Left kidney (tissue), 2 donors: Measurements from ENCODE around the gene DLGAP1. TPM values are rescaled to one million over a fixed set of nuclear protein-coding genes. Genes with fewer than 3 reads are reported as not detected.
"Not testable (repeated sequence)": the region's sequence is repeated elsewhere in the genome, so short reads cannot be mapped to it uniquely, and the experiment has no call there.

Experiments
- DNase-seq: peaks from one replicate; pipeline ENCODE4 v3.0.0-alpha.2; 2013
- polyA plus RNA-seq: library from polyadenylated mRNA; unstranded; fragments of 120-200 nt; gene quantifications from one replicate; pipeline ENCODE4 v1.2.1, GENCODE V29; 2013; ENCODE audit not compliant: insufficient read length

DLGAP1 gene
- polyA plus RNA-seq, 1 donor = 6.2 TPM

DNA sequence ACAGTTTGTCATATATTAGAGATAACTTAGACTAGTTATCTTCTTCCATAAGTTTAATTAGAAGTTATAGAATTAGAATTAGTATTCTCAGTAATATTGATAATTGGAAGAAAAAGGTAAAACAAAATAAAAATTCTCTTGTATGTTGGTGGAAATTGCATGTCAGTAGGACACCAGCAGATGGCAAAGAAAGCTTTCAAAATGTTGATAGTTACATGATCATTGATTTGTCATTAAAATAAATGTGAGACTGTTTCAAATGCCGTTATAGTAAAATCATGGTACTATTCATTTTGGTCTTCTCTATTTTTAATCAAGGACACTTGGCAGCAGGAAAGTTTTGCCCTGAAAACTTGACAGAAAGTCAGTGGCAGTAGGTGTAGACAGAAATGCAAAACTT lies 734.9 kb downstream of the DLGAP1 start:
- DNase-seq = no peak

DNA sequence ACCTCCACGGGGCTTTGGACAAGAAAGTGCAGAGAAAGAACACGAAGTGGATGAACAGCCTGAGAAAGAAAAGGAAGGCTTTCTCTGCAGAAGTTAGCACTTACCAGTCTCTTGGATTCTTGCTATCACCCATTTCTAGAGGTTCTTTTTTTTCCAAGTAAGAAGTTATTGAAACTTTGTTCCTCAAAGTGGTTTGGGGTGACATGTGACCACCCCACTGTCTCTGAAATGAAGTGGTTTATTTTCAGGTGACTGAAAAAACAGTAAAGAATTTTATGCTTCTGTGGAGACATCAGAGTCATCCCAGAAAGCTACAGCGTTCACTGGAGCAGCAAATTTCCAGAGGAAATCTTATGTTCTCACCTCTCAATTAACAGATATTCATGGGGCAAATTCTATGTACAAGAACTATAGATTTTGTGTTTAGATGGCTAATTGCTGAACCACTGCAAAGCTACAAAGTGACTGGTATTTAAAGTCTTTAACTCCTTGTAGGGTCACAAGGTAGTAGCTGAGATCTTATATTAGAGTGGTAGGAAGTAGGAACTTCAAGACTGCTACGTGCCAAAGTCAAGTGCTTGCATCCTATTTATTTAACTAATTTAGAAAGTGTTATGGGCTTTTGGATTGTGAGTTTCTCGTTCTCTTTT lies 737.6 kb downstream of the DLGAP1 start:
- no peak for DNase-seq

DNA sequence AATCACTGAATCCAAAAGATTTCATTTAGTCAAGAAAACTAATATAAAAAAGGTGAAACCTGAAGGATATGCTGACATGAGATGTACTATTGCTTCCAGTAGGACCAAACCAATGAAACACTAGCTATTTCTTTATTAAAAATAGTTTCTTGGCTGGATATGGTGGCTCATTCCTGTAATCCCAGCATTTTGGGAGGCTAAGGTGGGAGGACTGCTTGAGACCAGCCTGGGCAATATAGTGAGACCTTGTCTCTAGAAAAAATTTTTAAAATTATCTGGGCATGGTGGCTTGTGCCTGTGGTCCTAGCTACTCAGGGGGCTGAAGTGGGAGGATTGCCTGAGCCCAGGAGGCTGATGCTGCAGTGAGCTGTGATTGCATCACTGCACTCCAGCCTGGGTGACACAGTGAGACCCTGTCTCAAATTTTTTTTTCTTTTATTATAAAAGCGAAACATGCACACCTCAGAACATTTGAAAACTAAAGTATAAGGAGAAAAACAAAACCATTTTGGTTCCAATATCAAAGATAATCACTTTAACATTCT lies 738.9 kb downstream of the DLGAP1 start:
- no peak for DNase-seq

DNA sequence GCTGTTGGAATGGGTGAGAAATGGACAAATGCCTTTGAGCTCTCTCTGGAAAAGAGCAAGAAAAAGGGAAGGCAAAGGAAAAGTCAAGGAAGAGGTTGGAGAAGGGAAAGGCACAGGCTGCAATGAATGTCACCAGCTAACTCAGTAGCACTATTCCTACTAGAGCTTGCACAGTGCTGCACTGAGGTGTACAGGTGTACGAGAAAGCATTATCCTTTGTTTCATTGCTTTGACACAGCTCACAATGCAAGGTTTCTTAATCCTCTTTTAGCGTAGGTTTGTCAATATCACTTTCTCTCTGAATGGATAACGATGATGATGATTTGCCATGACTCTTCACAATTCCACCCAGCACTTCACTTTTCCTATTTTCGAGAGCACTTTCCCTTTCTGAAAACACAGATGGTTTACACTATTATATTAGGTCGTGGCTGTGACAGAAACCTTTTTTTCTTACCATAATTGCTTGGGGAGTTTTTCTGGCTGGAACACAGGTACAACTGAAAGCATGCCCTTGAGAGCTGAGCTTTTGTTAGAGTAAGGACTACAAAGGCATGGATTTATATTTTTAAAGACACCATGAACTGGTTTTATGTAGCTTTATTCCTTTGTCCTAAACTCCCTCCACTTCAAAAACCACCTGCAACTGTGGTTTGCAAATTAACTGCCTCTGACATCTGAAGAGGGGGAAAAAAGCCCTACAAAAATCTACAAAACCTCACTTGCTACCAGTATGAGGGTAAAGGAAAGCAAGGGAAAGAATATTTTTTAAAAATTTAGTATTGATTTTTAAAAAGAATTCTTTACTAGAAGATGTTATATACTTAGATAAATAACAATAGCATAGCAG lies 739.7 kb downstream of the DLGAP1 start:
- no peak for DNase-seq

DNA sequence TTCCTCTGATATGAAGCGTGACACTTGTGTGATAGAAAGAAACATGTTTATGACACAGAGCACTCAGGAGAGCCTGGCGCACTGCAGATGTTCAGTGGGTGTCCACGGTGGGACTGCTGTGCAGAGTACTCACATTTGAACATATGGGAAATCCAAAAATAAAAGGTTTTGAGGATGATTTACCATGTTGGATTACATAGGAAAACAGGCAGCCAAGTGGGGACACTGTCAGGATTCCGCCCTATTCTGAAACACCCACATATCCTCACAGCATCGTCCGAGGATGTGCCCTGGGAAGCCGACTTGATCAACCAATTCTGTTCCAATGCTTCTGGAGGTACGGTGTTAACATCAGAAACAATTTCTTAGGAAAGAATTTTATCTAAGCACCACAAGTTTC lies 741.4 kb downstream of the DLGAP1 start:
- no peak for DNase-seq

DNA sequence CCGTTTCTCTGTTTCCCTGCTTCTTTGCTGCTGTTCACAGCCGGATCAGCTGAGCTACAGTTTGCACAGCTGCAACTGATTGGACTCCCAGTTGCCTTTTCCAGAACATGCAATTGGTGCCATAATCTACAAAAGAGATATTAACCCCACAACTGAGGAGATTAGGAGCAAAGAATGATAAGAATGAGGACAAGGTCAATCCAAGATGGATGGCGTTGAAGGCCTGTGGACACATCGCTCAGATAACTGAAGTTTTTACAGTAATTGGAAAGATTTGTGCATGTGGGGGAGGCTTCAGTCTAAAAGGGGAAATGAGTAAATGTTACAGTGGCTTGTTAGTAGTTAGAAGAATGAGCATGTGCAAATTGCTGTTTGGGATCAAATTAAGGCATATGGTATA lies 741.9 kb downstream of the DLGAP1 start:
- no peak for DNase-seq

DNA sequence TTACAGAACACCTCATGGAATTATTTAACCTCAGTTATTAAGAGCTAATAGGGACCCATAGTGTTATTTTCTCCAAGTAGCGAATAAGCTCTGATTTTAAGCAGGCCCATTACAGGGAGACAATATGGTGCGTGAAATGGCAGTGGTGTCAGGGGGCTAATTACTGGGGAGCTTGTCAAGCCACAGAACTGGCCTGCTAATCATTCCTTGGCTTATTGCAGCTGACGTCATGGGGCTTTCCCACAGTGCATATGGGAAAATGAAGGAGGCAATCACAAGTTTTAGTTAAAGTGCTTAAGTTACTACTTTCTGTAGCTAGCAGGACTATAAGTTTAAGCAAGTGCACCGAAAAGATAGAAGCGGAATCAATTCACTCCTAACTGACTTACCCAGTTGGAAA lies 742.6 kb downstream of the DLGAP1 start:
- no peak for DNase-seq

DNA sequence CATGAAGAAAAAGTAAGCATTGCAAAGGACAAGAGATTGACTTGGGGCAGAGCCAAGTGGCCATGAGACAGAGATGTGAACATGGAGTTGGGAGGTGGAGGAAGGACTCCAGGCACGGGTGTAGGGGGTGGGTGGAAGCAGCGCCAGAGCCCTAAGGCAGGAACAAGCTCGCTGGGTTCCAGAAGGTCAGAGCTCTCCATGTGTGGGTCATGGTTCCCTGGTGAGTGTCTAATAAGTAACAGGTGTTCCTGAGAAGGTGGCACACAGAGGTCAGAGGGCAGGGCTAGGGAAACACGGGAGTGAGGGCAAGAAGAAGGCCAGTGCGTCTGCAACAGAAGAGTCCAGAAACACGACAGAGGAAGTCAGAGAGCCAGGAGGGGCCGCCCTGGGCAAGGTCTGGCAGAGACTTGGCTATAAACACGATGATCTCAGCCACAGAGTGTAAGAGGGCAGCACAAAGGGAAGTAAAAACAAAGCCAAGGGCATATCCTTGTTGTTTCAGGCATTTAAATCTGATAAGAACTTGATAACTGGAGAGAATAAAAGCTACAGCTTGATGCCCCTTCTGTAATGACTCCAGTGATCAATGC lies 744.3 kb downstream of the DLGAP1 start:
- DNase-seq = no peak

GRCh38 chr18:3709205-3709604 lies 745.9 kb downstream of the DLGAP1 start:
- DNase-seq = no peak

- DNase-seq = no peak
These were observed 748.6 kb downstream of the DLGAP1 start for GRCh38 chr18:3706279-3707097.

- no peak for DNase-seq
These were observed 750.4 kb downstream of the DLGAP1 start for GRCh38 chr18:3704556-3705344.

DNA sequence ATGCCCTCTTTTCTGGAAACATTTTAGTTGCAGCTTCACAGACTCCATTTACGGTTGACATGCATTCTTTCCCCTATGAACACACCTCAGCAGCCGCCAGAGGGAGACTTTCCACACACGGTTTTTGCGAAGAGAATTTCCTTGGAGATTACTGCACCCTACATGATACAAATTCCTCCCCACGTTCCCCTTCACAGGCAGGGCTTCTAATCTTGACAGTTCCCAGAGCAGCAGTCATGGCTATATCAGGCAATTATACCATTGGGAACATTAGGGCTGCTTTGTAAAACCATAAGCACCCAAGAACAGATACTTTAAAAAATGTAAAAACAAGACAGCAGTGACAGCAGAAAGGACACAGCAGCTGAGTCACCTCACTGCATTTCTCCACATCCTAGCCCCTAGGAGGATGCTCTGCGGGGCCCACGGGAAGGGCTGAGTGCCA lies 751.4 kb downstream of the DLGAP1 start:
- DNase-seq = no peak

- not testable (repeated sequence) for DNase-seq
These were observed 755.2 kb downstream of the DLGAP1 start for GRCh38 chr18:3699707-3700567.

- not testable (repeated sequence) for DNase-seq
These were observed 760.9 kb downstream of the DLGAP1 start for GRCh38 chr18:3694030-3694778.

DNA sequence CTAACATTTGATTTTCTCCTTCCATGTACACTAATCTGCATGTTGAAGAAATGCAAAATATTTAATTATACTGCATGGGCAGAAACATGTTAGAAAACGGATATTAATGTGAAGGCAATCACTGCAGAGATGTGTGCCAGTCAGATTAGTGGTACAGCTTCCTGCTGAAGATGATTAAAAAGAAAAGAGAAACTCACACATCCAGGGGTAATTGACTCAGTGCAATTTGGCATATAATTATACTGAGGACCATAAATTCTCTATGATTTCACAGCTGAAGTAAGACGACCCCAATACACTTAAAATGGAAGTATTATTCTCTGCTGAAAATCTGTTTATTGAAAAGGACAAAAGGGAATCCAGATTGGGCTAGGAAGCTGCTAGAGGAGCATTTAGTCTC lies 761.7 kb downstream of the DLGAP1 start:
- no peak for DNase-seq

- no peak for DNase-seq
These were observed 762.4 kb downstream of the DLGAP1 start for GRCh38 chr18:3692691-3693090.

GRCh38 chr18:3692113-3692621 lies 762.9 kb downstream of the DLGAP1 start:
- no peak for DNase-seq

DNA sequence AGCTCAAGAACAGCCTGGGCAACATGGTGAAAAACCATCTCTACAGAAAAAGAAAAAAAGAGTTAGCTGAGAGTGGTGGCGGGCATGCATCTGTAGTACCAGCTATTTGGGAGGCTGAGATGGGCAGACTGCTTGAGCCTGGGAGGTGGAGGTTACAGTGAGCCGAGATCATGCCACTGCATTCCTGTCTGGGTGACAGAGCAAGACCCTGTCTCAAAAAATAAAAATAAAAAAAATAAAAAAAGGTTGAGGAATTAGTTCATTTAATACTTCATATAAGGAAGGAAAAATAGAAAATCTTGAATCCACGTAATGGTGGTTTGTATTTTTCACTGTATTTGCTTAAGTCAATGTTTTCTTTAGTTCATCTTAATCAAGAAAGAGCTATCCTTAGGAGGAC lies 763.4 kb downstream of the DLGAP1 start:
- DNase-seq = no peak

DNA sequence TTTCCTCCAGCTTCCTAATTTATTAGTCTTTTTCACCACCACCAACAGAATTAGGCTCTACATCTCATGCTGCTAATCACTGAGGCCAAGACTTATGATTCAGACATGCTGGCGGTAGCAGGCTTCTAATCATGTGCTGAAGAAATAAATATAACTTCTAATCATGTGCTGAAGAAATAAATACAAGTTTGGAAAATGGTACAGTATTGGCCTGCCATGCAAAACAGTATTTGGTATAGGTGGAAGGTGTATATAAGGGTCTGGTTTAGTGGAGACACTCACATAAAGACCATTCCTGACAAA lies 764.4 kb downstream of the DLGAP1 start:
- DNase-seq = no peak
